ENCODE results near the gene PCGF3. TPM values are rescaled to one million over a fixed set of nuclear protein-coding genes. Genes with fewer than 3 reads are reported as not detected.

PCGF3 gene
- total and polyA plus RNA-seq, 9 of the 15 experiments (the other 6 are each of a cell fraction or from before 2014, with no cell fraction given), result 2.6 to 46.1 (median 20.3) TPM

GRCh38 chr4:707929-708630 lies 2.4 kb downstream of the PCGF3 start (continued):
- TF ChIP-seq ZSCAN32 (CRISPR knock-in tag; IDR thresholded peaks at IDR 0.05) (no peak), IFI16 (CRISPR knock-in tag; IDR thresholded peaks at IDR 0.05) (no peak), CHD7 (IDR thresholded peaks at IDR 0.05; ENCODE audit: low read depth, low read length) (no peak), PML (IDR thresholded peaks at IDR 0.05; ENCODE audit: low read length) (no peak), KAT7 (CRISPR knock-in tag; IDR thresholded peaks at IDR 0.05; ENCODE audit: borderline replicate concordance) (no peak)

Measured in K562 (cell line).